H9 (cell line): ENCODE measurements around the gene NTRK3. TPM values are rescaled to one million over a fixed set of nuclear protein-coding genes. Genes with fewer than 3 reads are reported as not detected.

Source experiments
- DNase-seq: peaks from one replicate; pipeline ENCODE4 v3.0.0-alpha.2; 2017
- H2AFZ ChIP-seq: one replicate; pipeline ENCODE4 v1.6.1; 2013; ENCODE audit warnings: mild to moderate bottlenecking, low read length, control low read depth, moderate library complexity
- H2AK5ac ChIP-seq: 2 replicates; pipeline ENCODE4 v1.6.1; 2013; ENCODE audit warnings: low read length, control low read depth, mixed read lengths; ENCODE audit not compliant: insufficient read length
- H2BK120ac ChIP-seq: one replicate; pipeline ENCODE4 v1.6.1; 2013; ENCODE audit warnings: low read depth, mild to moderate bottlenecking, low read length, control low read depth, inconsistent platforms; ENCODE audit not compliant: poor library complexity, severe bottlenecking
- H2BK12ac ChIP-seq: 2 replicates; pipeline ENCODE4 v1.6.1; 2013; ENCODE audit warnings: low read length, control low read depth, mixed read lengths, low read depth; ENCODE audit not compliant: insufficient read length
- H2BK15ac ChIP-seq: 2 replicates; pipeline ENCODE4 v1.6.1; 2013; ENCODE audit warnings: low read depth, low read length, control low read depth
- H2BK20ac ChIP-seq: one replicate; pipeline ENCODE4 v1.6.1; 2013; ENCODE audit warnings: low read depth, mild to moderate bottlenecking, low read length, control low read depth, inconsistent platforms; ENCODE audit not compliant: poor library complexity, severe bottlenecking
- H2BK5ac ChIP-seq: 2 replicates; pipeline ENCODE4 v1.6.1; 2013; ENCODE audit warnings: low read length, control low read depth, mixed read lengths; ENCODE audit not compliant: insufficient read length
- H3K14ac ChIP-seq: 2 replicates; pipeline ENCODE4 v1.6.1; 2013; ENCODE audit warnings: low read length, control low read depth; ENCODE audit not compliant: insufficient read depth
- H3K18ac ChIP-seq: 2 replicates; pipeline ENCODE4 v1.6.1; 2013; ENCODE audit warnings: low read depth, mild to moderate bottlenecking, mixed read lengths, low read length, control low read depth; ENCODE audit not compliant: insufficient read length
- H3K23ac ChIP-seq: 2 replicates; pipeline ENCODE4 v1.6.1; 2013; ENCODE audit warnings: low read length, control low read depth, mixed read lengths, low read depth; ENCODE audit not compliant: insufficient read length
- H3K23me2 ChIP-seq: 2 replicates; pipeline ENCODE4 v1.6.1; 2013; ENCODE audit warnings: low read depth, mild to moderate bottlenecking, mixed read lengths, low read length, control low read depth; ENCODE audit not compliant: insufficient read length, poor library complexity, severe bottlenecking
- H3K27ac ChIP-seq: 2 replicates; pipeline ENCODE4 v1.5.1; 2013; ENCODE audit warnings: low read length, control low read depth, mixed read lengths, low read depth; ENCODE audit not compliant: insufficient read length
- H3K27me3 ChIP-seq: 2 replicates; pipeline ENCODE4 v1.6.1; 2013; ENCODE audit warnings: low read length, control low read depth, inconsistent platforms; ENCODE audit not compliant: insufficient read depth
- H3K4ac ChIP-seq: 2 replicates; pipeline ENCODE4 v1.6.1; 2013; ENCODE audit warnings: low read depth, mild to moderate bottlenecking, control low read depth, inconsistent platforms, low read length, moderate library complexity
- H3K4me1 ChIP-seq: 2 replicates; pipeline ENCODE4 v1.6.1; 2013; ENCODE audit warnings: low read length, control low read depth, inconsistent platforms; ENCODE audit not compliant: insufficient read depth
- H3K4me2 ChIP-seq: 2 replicates; pipeline ENCODE4 v1.6.1; 2013; ENCODE audit warnings: low read length, control low read depth, mixed read lengths; ENCODE audit not compliant: insufficient read length, insufficient read depth
- H3K56ac ChIP-seq: 2 replicates; pipeline ENCODE4 v1.6.1; 2013; ENCODE audit warnings: low read depth, mild to moderate bottlenecking, mixed read lengths, low read length, control low read depth; ENCODE audit not compliant: insufficient read length
- H3K79me1 ChIP-seq: 2 replicates; pipeline ENCODE4 v1.6.1; 2013; ENCODE audit warnings: low read depth, mild to moderate bottlenecking, moderate library complexity, low read length, control low read depth, inconsistent platforms; ENCODE audit not compliant: insufficient read depth, poor library complexity, severe bottlenecking
- H3K79me2 ChIP-seq: 2 replicates; pipeline ENCODE4 v1.6.1; 2013; ENCODE audit warnings: low read length, control low read depth, inconsistent platforms; ENCODE audit not compliant: insufficient read depth
- H3K9ac ChIP-seq: 2 replicates; pipeline ENCODE4 v1.6.1; 2013; ENCODE audit warnings: low read length, control low read depth, mixed read lengths; ENCODE audit not compliant: insufficient read length; ENCODE audit errors: extremely low read depth
- H3K9me3 ChIP-seq: one replicate; pipeline ENCODE4 v1.6.1; 2013; ENCODE audit warnings: low read depth, low read length, inconsistent platforms; ENCODE audit not compliant: control insufficient read depth
- H3T11ph ChIP-seq: one replicate; pipeline ENCODE4 v1.6.1; 2013; ENCODE audit warnings: mild to moderate bottlenecking, low read length, control low read depth, inconsistent platforms
- H4K20me1 ChIP-seq: one replicate; pipeline ENCODE4 v1.6.1; 2013; ENCODE audit not compliant: control insufficient read depth, insufficient read length, insufficient read depth
- H4K5ac ChIP-seq: 2 replicates; pipeline ENCODE4 v1.6.1; 2013; ENCODE audit warnings: low read depth, mild to moderate bottlenecking, mixed read lengths, low read length, control low read depth; ENCODE audit not compliant: insufficient read length
- H4K8ac ChIP-seq: replicated peaks from 2 replicates; pipeline ENCODE4 v1.6.1; 2013; ENCODE audit warnings: low read length, control low read depth, mixed read lengths, low read depth; ENCODE audit not compliant: insufficient read length
- H4K91ac ChIP-seq: 2 replicates; pipeline ENCODE4 v1.6.1; 2013; ENCODE audit warnings: low read depth, mild to moderate bottlenecking, moderate library complexity, mixed read lengths, low read length, control low read depth; ENCODE audit not compliant: insufficient read length
- H3K27ac Mint-ChIP-seq, 3 experiments: 2 replicates in 2 of 3; 3 replicates in 1 of 3; pipeline ENCODE4 v1.8.0; 2020 to 2021; ENCODE audit warnings: mixed read lengths in 3 of 3, mild to moderate bottlenecking in 1 of 3, moderate library complexity in 1 of 3
- H3K27me3 Mint-ChIP-seq: 2 replicates; pipeline ENCODE4 v1.8.0; 2021; ENCODE audit warnings: low read depth, mild to moderate bottlenecking, moderate library complexity, mixed read lengths
- H3K36me3 Mint-ChIP-seq, 3 experiments: 2 replicates in 2 of 3; 3 replicates in 1 of 3; pipeline ENCODE4 v1.8.0; 2020 to 2021; ENCODE audit warnings: low read depth in 3 of 3, mixed read lengths in 3 of 3; ENCODE audit not compliant: insufficient read depth in 1 of 3
- H3K4me1 Mint-ChIP-seq, 2 experiments: 2 replicates each; pipeline ENCODE4 v1.8.0; 2020; ENCODE audit warnings: mixed read lengths in 2 of 2
- H3K4me3 Mint-ChIP-seq, 2 experiments: 2 replicates in 1 of 2; 3 replicates in 1 of 2; pipeline ENCODE4 v1.8.0; 2020 to 2021; ENCODE audit warnings: mild to moderate bottlenecking in 2 of 2, mixed read lengths in 2 of 2, moderate library complexity in 1 of 2
- H3K9me3 Mint-ChIP-seq, 2 experiments: 2 replicates in 1 of 2; 3 replicates in 1 of 2; pipeline ENCODE4 v1.8.0; 2020; ENCODE audit warnings: mild to moderate bottlenecking in 2 of 2, mixed read lengths in 2 of 2, moderate library complexity in 1 of 2
- CTCF ChIP-seq: fragments of 200-600 bp; sonication (generic); conservative IDR thresholded peaks from 3 replicates; pipeline ENCODE4 v1.8.0; 2021; ENCODE audit warnings: antibody characterized with exemption, mild to moderate bottlenecking
- WGBS: extraction: QIAGEN DNeasy Blood & Tissue Kit; methylation state at CpG from one replicate; pipeline ENCODE4 v1.1.7; 2013; ENCODE audit warnings: missing lambda C conversion rate, low lambda C conversion rate, mixed read lengths; ENCODE audit not compliant: insufficient read length; ENCODE audit errors: extremely low coverage; 5-methylcytosine and 5-hydroxymethylcytosine counted together
- total RNA-seq: library from RNA; stranded (reverse); gene quantifications from 2 replicates; pipeline ENCODE4 v1.2.1, GENCODE V29; 2021

The NTRK3 gene
- total RNA-seq, 1 experiment from 2014 or later, result 2.5 TPM

- H4K20me1 ChIP-seq, result no peaks in the 10 kb centered on the region
- H3K27me3 Mint-ChIP-seq, result peaks cover 5% of the 10 kb centered on the region; the same call in 1 of the 2 replicates
- DNase-seq, result no peak
- H3K27ac Mint-ChIP-seq, result no peak overlapping the region
- H2AK5ac ChIP-seq, result no peak overlapping the region
- no peak overlapping the region for H2BK20ac ChIP-seq
- no peaks in the 10 kb centered on the region for H3K9me3 ChIP-seq
- H2BK15ac ChIP-seq, result no peak overlapping the region
- H3K4me2 ChIP-seq, result no peak overlapping the region
- no CpG with 5 or more reads among the region's 2 CpGs for WGBS
- no peaks in the 10 kb centered on the region for H3K4me1 Mint-ChIP-seq
- no peak overlapping the region for H3K14ac ChIP-seq
- no peak overlapping the region for H2BK5ac ChIP-seq
- no peak overlapping the region for H3K18ac ChIP-seq
- H4K91ac ChIP-seq, result no peak overlapping the region
- no peaks in the 10 kb centered on the region for H3K9me3 Mint-ChIP-seq
- H3K4ac ChIP-seq, result no peak overlapping the region
- no peak overlapping the region for H3T11ph ChIP-seq
- no peak overlapping the region for H2BK12ac ChIP-seq
- H3K56ac ChIP-seq, result no peak overlapping the region
- H4K8ac ChIP-seq, result no peak overlapping the region
- H2AFZ ChIP-seq, result no peak overlapping the region
- no peak overlapping the region for H3K9ac ChIP-seq
- no peak overlapping the region for H3K23ac ChIP-seq
- no peak overlapping the region for H3K27ac ChIP-seq
- H3K23me2 ChIP-seq, result no peaks in the 10 kb centered on the region
- H3K4me3 Mint-ChIP-seq, result no peak overlapping the region
- no peak overlapping the region for H4K5ac ChIP-seq
- TF ChIP-seq CTCF, result no peak
- no peaks in the 10 kb centered on the region for H3K79me2 ChIP-seq
- H3K27me3 ChIP-seq, result no peaks in the 10 kb centered on the region
- no peaks in the 10 kb centered on the region for H3K79me1 ChIP-seq
- H3K36me3 Mint-ChIP-seq, result no peaks in the 10 kb centered on the region
- no peaks in the 10 kb centered on the region for H3K4me1 ChIP-seq
- H2BK120ac ChIP-seq, result no peak overlapping the region
Measured at GRCh38 chr15:87851497-87851896, 405.0 kb downstream of the NTRK3 start.
